Gastroesophageal sphincter (tissue), 3 donors: ENCODE data around the gene GFRAL.

Experiments used
- EP300 ChIP-seq: sonication (generic); formaldehyde crosslinking; IDR thresholded peaks from one replicate; pipeline ENCODE4 v1.6.1; 2017; ENCODE audit warnings: antibody characterized with exemption, mild to moderate bottlenecking
- TF ChIP-seq, protein P1 (sequence below), 4 experiments: fragments of 200-600 bp in 2 of 4; fragments of 450-650 bp in 2 of 4; sonication (generic) in 1 of 4; IDR thresholded peaks; one replicate each; pipeline ENCODE4 v1.5.1; 2017 to 2019; ENCODE audit warnings: antibody characterized with exemption in 4 of 4, mild to moderate bottlenecking in 2 of 4, moderate library complexity in 2 of 4

DNA sequence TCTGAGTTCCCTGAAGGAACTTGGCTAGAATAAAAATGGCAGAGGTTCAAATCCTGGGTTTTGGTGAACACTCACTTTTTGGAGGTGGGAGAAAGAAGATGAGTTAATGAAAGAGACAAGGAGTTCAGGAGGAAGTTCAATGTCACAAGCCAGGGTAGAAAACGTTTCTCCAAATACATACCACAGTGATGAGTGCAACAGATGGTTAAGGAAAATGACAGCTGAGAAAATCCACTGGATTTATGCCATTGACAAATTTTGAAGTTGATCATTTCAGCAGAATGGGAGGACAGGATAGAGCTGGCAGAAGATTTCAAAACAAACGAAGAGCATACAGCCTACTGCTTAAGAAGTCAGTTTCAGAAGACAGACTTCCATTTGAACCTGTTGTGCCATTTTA, 122.7 kb downstream of the GFRAL start:
- TF ChIP-seq EP300, result no peak
- TF ChIP-seq, protein P1, sequence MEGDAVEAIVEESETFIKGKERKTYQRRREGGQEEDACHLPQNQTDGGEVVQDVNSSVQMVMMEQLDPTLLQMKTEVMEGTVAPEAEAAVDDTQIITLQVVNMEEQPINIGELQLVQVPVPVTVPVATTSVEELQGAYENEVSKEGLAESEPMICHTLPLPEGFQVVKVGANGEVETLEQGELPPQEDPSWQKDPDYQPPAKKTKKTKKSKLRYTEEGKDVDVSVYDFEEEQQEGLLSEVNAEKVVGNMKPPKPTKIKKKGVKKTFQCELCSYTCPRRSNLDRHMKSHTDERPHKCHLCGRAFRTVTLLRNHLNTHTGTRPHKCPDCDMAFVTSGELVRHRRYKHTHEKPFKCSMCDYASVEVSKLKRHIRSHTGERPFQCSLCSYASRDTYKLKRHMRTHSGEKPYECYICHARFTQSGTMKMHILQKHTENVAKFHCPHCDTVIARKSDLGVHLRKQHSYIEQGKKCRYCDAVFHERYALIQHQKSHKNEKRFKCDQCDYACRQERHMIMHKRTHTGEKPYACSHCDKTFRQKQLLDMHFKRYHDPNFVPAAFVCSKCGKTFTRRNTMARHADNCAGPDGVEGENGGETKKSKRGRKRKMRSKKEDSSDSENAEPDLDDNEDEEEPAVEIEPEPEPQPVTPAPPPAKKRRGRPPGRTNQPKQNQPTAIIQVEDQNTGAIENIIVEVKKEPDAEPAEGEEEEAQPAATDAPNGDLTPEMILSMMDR (IDR thresholded peaks at IDR 0.05), result no peak
